Activated T-cell treated with anti-CD3 and anti-CD28 coated beads, Interleukin-2, amount 50 U/mL, for 48 hours (primary cell): ENCODE measurements around the gene ARHGEF25.
"Not testable (repeated sequence)": the region's sequence is repeated elsewhere in the genome, so short reads cannot be mapped to it uniquely, and the experiment has no call there.

Experiments
- DNase-seq, 2 experiments: peaks; one replicate each; pipeline ENCODE4 v3.0.0-alpha.2; 2020

Gene ARHGEF25

DNA sequence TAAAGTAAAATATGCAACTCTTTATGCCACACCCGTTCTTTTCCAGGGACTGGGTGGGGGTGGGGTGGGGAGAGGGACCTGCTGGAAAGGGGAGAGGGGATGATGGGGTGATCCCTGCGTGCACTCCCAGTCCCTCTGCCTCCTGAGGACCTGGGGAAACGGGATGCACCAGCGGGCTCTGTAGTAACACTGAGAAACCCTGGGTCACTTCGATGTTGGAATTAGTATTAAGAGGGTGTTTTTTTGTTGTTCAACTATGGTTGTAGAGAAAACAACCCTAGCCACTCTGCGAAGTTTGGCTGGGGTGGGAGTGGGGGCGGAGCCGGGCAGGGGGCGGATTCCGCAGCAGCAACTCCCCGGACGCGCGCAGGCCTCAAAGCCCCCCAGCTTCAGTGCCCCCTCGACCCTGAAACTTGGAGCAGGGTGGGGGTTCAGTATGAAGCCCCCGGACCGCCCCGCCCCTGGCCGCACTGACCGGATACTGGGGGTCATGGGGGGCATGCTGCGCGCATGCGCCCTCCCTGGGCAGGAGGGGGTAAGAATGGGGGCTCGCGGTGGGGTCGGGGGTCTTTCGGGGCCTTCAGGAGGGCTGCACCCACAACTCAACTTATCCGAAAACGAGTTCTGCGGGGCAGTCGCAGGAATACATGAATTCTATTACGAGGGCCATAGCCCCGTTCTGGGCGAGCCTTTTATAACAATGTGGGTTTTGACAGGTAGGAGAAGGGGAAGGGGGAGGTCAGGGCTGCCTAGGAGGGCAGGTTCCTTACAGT is 1.3 kb upstream of the ARHGEF25 start:
- DNase-seq, result no peak

GRCh38 chr12:57610554-57611107 is 604 bp upstream of the ARHGEF25 start:
- DNase-seq, result no peak

DNA sequence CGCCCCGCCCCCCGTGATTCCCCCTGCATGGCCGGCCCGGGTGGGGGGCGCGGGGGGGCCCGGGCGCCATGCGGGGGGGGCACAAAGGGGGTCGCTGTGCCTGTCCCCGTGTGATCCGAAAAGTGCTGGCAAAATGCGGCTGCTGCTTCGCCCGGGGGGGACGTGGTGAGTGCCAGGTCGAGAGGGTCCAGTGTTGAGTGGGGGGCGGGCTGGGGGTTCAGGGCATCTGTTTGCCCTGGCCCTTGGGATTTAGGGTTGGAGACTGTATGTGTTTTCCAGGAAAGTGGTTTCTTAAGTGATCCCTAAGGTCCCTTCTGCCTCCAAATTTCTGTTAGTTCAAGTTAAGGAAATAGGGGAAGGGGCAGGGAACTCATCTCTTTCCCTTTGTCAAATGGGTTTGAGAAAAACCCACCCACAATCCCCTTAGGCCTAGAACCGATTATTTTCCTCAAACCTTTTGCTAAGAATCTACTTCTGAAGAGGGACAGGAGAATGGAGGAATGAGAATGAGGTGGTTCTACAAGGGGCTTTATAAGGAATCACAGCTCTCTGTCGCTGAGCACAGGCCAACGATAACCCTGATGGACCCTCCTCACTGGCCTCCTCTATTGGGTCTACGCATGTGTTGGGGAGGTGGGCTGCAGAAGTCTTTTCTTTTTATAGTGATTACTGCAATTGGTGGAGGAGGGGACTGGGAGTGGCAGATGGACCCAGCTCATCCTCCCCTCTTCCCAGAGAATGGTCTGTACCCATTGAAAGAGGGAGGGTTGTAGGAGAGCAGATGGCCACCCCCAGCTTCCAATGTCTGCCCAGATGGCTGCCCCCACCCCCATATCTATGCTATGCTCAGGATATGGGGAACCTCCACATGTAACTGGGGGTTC is 834 bp downstream of the ARHGEF25 start:
- no peak for DNase-seq

GRCh38 chr12:57612711-57613426 is 1.6 kb downstream of the ARHGEF25 start:
- no peak for DNase-seq

GRCh38 chr12:57613427-57614109 is 2.3 kb downstream of the ARHGEF25 start:
- no peak for DNase-seq

GRCh38 chr12:57614178-57614947 is 3.1 kb downstream of the ARHGEF25 start:
- peak; percentile 52 to 53 for DNase-seq

GRCh38 chr12:57614948-57615500 is 3.8 kb downstream of the ARHGEF25 start:
- no peak for DNase-seq

- no peak for DNase-seq
These were observed 4.4 kb downstream of the ARHGEF25 start for GRCh38 chr12:57615637-57616036.

- no peak for DNase-seq
These were observed 5.3 kb downstream of the ARHGEF25 start for GRCh38 chr12:57616383-57617101.

DNA sequence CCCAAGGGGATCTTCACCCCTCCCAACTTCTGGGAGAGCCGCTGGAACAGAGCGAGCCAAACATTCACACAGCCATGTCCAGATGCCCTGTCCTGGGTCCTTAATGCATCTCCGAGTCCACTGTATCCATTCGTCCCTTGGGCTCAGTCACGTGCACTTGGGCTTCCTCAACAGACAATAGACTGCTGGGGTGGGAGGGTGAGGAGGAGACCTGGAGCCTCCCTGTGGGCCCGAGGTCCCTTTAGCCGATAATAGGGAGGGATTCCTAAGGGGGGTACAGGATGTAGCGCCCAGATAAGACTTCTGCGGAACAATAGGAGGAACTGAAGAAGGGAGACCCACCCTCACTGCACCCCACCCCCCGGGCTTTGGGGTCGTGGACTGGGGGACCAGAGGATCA is 6.7 kb downstream of the ARHGEF25 start:
- DNase-seq, result no peak

GRCh38 chr12:57618431-57618830 is 7.2 kb downstream of the ARHGEF25 start:
- not testable (repeated sequence) for DNase-seq

- DNase-seq, result no peak
These were observed 7.8 kb downstream of the ARHGEF25 start for GRCh38 chr12:57618966-57619433.

DNA sequence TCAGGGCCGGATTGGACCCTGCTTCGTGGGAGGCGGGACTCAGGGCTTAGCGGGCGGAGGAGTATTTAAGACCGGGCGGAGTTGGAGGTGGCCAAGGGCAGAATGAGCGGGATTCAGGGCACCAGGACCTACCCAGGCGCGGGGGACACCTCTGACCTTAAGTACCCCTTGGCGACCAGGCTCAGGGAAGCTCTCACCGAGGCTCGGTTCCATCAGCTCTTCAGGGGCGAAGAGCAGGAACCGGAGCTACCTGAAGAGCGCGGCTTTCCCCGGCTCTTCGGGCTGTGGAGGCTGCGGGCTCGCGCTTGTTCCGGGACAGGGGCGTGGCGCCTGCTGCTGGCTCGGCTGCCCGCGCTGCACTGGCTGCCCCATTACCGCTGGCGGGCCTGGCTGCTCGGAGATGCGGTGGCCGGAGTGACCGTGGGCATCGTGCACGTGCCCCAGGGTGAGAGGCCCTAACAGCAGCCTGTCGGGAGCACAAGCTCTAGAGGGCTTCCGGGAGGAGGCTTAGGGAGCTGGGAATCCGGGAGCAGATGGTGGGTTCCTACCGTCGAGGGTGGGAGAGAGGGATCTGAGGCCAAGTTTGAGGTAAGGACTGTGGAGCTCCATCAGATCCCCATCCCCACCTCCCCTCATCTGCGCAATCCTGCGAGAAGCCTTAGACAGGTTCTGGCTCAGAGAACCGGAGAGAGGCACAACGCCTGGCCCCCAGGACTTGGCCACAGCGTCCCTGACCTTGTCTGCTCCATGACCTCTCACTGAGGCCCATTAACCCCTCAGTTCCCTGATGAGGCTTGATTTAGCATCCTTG is 8.4 kb downstream of the ARHGEF25 start:
- peak in 1 of 2 experiments; percentile 53 for DNase-seq

- DNase-seq, result no peak
These were observed 9.2 kb downstream of the ARHGEF25 start for GRCh38 chr12:57620245-57620935.

DNA sequence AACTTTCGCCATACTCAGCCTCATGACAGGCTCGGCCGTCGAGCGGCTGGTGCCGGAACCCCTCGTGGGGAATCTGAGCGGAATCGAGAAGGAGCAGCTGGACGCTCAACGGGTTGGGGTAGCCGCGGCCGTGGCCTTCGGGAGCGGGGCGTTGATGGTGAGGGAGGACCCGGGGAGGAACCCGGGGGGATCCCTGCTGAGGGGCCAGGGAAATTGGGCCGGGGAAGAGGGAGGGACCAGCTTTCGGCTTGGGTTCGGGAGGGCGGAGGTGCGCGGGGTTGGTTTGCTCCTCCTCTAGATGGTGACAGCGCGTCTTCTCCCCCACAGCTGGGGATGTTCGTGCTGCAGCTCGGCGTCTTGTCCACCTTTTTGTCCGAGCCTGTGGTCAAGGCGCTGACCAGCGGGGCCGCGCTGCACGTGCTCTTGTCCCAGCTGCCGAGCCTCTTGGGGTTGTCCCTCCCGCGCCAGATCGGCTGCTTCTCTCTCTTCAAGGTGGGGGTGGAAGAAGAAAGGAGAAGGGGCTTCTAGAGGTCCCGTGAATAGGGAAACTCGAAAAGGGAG is 9.8 kb downstream of the ARHGEF25 start:
- DNase-seq, result peak in 1 of 2 experiments; percentile 40

- peak; percentile 74 to 78 for DNase-seq
These were observed 10.5 kb downstream of the ARHGEF25 start for GRCh38 chr12:57621497-57622292.
